NT2/D1 (cell line): Measurements from ENCODE around the gene PACS2.

Experiments used
- DNase-seq: peaks from one replicate; pipeline ENCODE4 v3.0.0-alpha.2; 2011; ENCODE audit warnings: low read depth, low spot score
- H3K27me3 ChIP-seq: 2 replicates; pipeline ENCODE4 v1.6.0; 2011; ENCODE audit warnings: mild to moderate bottlenecking; ENCODE audit not compliant: insufficient read length, insufficient read depth
- H3K36me3 ChIP-seq: 2 replicates; pipeline ENCODE4 v1.6.1; 2011; ENCODE audit warnings: mild to moderate bottlenecking, low read length, mixed read lengths; ENCODE audit not compliant: insufficient read depth, insufficient read length
- H3K4me1 ChIP-seq: 2 replicates; pipeline ENCODE4 v1.5.1; 2011; ENCODE audit not compliant: insufficient read depth, insufficient read length
- H3K4me3 ChIP-seq: 2 replicates; pipeline ENCODE4 v1.5.1; 2011; ENCODE audit warnings: low read depth; ENCODE audit not compliant: insufficient read length
- H3K9ac ChIP-seq: 2 replicates; pipeline ENCODE4 v1.6.0; 2011; ENCODE audit warnings: low read depth; ENCODE audit not compliant: insufficient read length
- H3K9me3 ChIP-seq: 2 replicates; pipeline ENCODE4 v1.5.1; 2011; ENCODE audit warnings: mild to moderate bottlenecking, low read length; ENCODE audit not compliant: insufficient read depth
- SUZ12 ChIP-seq: IDR thresholded peaks from 2 replicates; pipeline ENCODE4 v1.6.1; 2011; ENCODE audit not compliant: insufficient read length, insufficient read depth; ENCODE audit errors: extremely low read depth
- YY1 ChIP-seq: IDR thresholded peaks from 2 replicates; pipeline ENCODE4 v1.6.1; 2011; ENCODE audit not compliant: insufficient read length, insufficient read depth
- ZNF274 ChIP-seq: IDR thresholded peaks from 2 replicates; pipeline ENCODE4 v1.6.1; 2011; ENCODE audit warnings: mild to moderate bottlenecking, low read depth, low read length

The PACS2 gene

DNA sequence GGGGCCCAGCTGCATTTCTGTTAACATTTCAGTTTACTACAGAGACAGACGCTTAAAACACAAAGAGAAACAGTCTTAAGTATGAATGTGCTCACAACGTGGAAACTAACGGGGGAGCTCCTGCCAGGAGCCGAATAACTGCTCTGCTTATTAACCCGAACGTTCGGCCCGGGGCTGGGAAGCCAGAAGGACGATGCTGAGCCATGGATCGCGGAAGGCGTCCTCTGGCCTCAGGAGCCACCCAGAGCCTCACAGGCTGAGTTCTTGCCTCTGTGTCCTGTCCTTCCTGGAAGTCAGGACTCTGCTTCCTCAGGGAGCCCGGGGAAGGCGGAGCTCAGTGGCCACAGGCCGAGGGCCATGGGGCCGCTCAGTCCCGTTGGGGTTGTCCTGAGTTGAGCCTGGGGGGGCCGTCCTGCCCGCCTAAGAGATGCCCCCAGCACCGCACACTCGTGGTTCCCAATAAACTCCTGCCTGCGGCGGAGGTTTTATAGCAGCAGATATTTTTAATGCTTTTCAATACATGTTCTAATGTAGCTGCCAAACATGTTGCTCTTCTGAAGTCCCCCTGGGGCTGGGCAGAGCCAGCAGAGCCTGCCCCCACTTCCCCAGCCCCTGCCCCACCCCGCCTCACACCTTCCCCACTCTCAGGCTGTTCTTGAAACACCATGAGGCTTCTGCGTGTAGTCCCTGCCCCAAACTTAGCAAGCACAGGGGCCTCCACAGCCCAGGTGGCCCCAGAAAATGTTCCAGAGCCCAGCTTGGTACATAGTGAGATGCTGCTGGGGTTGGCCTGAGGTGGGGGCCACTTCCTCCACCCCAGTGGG, 80.4 kb downstream of the PACS2 start:
- H3K9ac ChIP-seq, result no peak overlapping the region

DNA sequence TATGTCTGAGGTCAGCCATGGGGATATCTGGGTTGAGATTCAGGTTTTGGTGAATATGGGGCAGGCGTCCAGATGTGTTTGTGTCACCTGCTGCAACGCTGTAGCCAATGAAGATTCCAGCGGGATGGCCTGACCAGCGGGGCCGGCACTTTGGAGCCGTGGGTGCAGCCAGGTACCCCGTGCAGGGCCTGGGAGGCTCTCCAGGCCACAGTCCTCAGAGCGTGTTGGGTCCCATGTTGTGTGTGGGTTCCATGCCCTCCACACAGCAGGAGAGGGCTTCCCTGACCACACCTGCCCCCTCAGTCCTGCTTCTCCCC, 80.9 kb downstream of the PACS2 start:
- Histone ChIP-seq H3K4me3 (no peak overlapping the region), H3K9me3 (peaks cover 15% of the 10 kb centered on the region; the same call in 1 of the 2 replicates), H3K36me3 (peaks cover 14% of the 10 kb centered on the region), H3K27me3 (no peaks in the 10 kb centered on the region), H3K4me1 (peaks cover 13% of the 10 kb centered on the region), H3K9ac (no peak overlapping the region)
- TF ChIP-seq YY1, result no peak
- no peak for TF ChIP-seq SUZ12
- TF ChIP-seq ZNF274, result no peak
- no peak for DNase-seq

More for the DNA sequence above, 80.4 kb downstream of the PACS2 start:
- H3K36me3 ChIP-seq, result peaks cover 8% of the 10 kb centered on the region
- no peaks in the 10 kb centered on the region for H3K27me3 ChIP-seq
- TF ChIP-seq ZNF274 (no peak), SUZ12 (no peak), YY1 (no peak)
- H3K4me1 ChIP-seq, result peaks cover 13% of the 10 kb centered on the region
- DNase-seq, result no peak
- no peak overlapping the region for H3K4me3 ChIP-seq
- peaks cover 9% of the 10 kb centered on the region; the same call in 1 of the 2 replicates for H3K9me3 ChIP-seq

DNA sequence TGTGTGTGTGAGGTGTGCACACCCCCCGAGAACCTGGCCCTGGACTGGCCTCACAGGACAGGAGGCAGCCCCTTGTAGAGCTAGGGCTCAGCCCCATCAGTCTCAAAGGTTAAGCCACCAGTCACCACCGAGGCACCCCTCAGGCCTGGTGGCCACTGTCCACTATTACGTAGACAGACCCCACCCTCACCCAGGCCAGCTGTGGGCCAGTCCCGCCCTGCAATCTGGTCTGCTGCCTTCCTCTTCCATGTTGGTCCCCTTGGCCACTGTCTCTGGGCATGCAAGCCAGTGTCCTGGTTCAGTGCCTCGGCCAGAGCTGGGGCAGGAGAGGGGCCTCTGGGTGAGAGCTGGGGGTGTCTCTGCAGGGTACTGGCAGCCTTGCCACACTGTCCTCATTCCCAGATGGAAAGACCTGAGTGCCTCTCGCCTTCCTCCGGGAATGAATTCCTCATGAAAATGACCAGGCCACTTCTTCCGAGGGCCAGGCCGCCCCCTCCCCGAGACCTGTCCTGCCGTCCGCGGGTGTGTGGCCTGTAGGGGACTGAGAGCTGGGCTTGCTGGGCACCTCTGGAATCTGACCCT, 82.9 kb downstream of the PACS2 start:
- H3K4me3 ChIP-seq, result no peak overlapping the region
- peaks cover 29% of the 10 kb centered on the region; the same call in 1 of the 2 replicates for H3K9me3 ChIP-seq
- peak overlapping the region; percentile 79 for H3K9ac ChIP-seq
- TF ChIP-seq SUZ12 (no peak), YY1 (no peak), ZNF274 (no peak)
- peaks cover 6% of the 10 kb centered on the region for H3K4me1 ChIP-seq
- peaks cover 21% of the 10 kb centered on the region for H3K36me3 ChIP-seq
- DNase-seq, result no peak
- H3K27me3 ChIP-seq, result no peaks in the 10 kb centered on the region

DNA sequence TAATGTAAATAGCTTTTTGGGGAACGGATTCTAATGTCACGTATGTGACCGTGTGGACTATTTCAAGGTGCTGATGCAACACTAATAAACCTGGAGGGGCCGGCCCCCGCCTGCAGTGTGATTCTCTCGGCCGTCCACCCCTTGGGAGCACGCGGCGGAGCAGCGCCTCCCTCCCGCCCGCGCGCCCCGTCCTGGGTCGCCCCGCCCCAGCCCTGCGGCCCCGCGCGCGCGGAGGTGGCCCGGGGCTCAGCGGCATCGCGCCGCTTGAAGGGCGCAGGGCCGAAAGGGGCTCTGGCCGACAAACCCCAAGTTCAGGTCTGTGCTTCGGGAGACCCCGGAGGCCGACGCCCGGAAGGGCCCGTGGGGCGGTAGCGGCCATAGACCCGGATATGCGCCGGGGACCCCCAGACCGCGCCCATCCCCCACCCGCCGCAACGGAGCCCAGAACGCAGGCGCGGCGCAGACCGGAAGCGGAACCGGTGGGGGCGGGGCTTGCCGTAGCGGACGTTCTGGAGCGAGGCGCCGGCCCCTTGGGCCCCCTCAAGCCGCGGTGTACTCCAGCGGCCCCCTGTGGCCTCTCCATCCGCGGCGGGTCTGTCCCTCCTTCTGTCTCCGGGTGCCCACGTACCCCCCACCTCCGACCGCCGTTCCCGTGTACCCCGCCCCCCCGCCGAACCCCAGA, 83.6 kb downstream of the PACS2 start, which contains the start of gene TEX22:
Gene TEX22 (plus strand): TSS at position 495 of the 682 bp plus-strand sequence. CDS start 803 bp downstream, outside the sequence.
- H3K27me3 ChIP-seq, result no peaks in the 10 kb centered on the region
- peak; percentile 74 for DNase-seq
- peak within 1 kb of the TSS; percentile 87 for H3K9ac ChIP-seq
- H3K9me3 ChIP-seq, result peaks cover 29% of the 10 kb centered on the region; the same call in 1 of the 2 replicates
- peaks cover 21% of the 10 kb centered on the region for H3K36me3 ChIP-seq
- peaks cover 2% of the 10 kb centered on the region for H3K4me1 ChIP-seq
- no peak for TF ChIP-seq SUZ12
- no peak for TF ChIP-seq YY1
- TF ChIP-seq ZNF274, result no peak
- H3K4me3 ChIP-seq, result peak within 1 kb of the TSS; percentile 72

DNA sequence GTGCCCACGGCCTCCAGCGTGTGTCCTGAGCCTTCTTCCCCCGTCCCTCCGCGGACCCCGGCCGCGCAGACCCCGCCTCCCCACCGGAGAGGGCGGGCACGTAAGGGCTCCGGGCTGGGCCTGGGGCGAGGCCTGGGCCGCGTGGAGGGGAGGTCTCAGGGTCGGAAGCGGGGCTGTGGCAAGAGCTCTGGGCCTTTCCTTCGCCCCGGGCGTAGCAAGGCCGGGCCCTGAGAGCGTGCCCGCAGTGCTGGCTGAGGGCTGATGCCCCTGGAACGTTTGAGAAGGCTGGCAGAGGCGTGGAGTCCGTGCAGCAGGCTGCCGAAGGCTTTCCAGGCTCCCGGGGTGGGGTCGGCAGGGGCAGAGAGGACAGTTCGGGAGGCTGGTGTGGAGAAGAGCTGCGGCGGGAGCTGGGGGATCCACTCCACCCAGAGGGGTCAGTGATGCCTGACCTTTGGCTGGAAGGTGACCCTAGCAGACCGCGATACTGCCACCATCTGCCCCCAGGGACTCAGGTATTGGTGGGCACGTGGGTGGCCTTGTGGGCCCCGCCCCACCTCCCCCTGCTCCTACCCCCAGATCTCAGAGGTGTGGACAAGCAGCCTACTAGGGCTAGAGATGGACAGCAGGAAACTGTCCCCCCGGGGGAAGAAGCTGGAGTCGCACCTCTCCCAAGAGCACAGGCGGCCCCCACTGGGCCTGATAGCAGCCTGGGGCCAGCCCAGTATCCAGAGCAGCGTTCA, 84.3 kb downstream of the PACS2 start:
- Histone ChIP-seq H3K4me3 (peak overlapping the region; percentile 72), H3K4me1 (peaks cover 2% of the 10 kb centered on the region), H3K27me3 (no peaks in the 10 kb centered on the region), H3K36me3 (peaks cover 21% of the 10 kb centered on the region), H3K9me3 (peaks cover 29% of the 10 kb centered on the region; the same call in 1 of the 2 replicates), H3K9ac (peak overlapping the region; percentile 87)
- DNase-seq, result peak; percentile 30
- no peak for TF ChIP-seq YY1

DNA sequence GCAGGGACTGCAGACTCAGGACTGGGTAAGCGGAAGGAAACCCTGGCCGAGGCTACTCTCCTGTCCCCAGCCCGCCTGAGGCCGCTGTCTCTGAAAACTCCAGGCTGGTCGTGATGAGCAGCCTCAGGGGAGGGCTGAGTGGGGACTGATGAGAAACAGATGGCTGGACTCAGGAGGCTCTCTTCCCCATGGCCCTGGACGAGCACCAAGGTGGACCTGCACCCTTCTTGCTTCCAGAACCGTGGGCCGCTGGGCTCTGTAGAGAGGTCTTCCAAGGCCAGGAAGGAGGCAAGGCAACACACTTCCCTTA, 84.9 kb downstream of the PACS2 start:
- TF ChIP-seq ZNF274 (no peak), SUZ12 (no peak), YY1 (no peak)
- Histone ChIP-seq H3K27me3 (no peaks in the 10 kb centered on the region), H3K4me1 (peaks cover 2% of the 10 kb centered on the region), H3K4me3 (peak overlapping the region; percentile 72), H3K9ac (peak overlapping the region; percentile 87), H3K9me3 (peaks cover 29% of the 10 kb centered on the region; the same call in 1 of the 2 replicates), H3K36me3 (peaks cover 21% of the 10 kb centered on the region)
- DNase-seq, result no peak
